SK-N-SH (cell line): Measurements from ENCODE around the gene RBM4B. TPM values are rescaled to one million over a fixed set of nuclear protein-coding genes. Genes with fewer than 3 reads are reported as not detected.

Source experiments
- CTCF ChIA-PET: fragments of 300-600, 350-600 bp; formaldehyde crosslinking; extraction: SDS; loops from one replicate; lab custom pipeline; 2021; lab: Yijun Ruan, JAX
- POLR2A ChIA-PET: fragments of 350-600 bp; sonication (Branson Sonifier 250); formaldehyde crosslinking; extraction: SDS; loops from one replicate; lab custom pipeline; 2020; ENCODE audit warnings: antibody characterized with exemption, inconsistent platforms; lab: Yijun Ruan, JAX
- DNase-seq: peaks from one replicate; pipeline ENCODE4 v3.0.0; 2012
- H2AFZ ChIP-seq: fragments of 200-600 bp; sonication (generic); 2 replicates; pipeline ENCODE4 v1.8.1; 2016; ENCODE audit warnings: antibody characterized with exemption, mild to moderate bottlenecking, low read depth
- H3F3A ChIP-seq: fragments of 200-600 bp; sonication (generic); replicated peaks from 2 replicates; pipeline ENCODE3; 2016; ENCODE audit warnings: antibody characterized with exemption, mild to moderate bottlenecking; ENCODE audit not compliant: insufficient read depth
- H3K27ac ChIP-seq, 2 experiments: fragments of 200-500 bp in 1 of 2; fragments of 200-600 bp in 1 of 2; sonication (Bioruptor generic) in 1 of 2; sonication (generic), shearing (Covaris generic) in 1 of 2; 2 replicates each; pipeline versions ENCODE4 v1.5.1 to v1.6.1; 2014 to 2016; ENCODE audit warnings: low read depth in 2 of 2, inconsistent platforms in 1 of 2, low read length in 1 of 2, mild to moderate bottlenecking in 1 of 2, mixed read lengths in 1 of 2
- H3K27me3 ChIP-seq: fragments of 200-600 bp; sonication (generic), shearing (Covaris generic); 2 replicates; pipeline ENCODE4 v1.6.1; 2016; ENCODE audit warnings: mixed run types; ENCODE audit not compliant: insufficient read depth
- H3K36me3 ChIP-seq, 2 experiments: fragments of 200-500 bp in 1 of 2; fragments of 200-600 bp in 1 of 2; sonication (Bioruptor generic) in 1 of 2; sonication (generic) in 1 of 2; replicated peaks in 1 of 2; 2 replicates each; pipeline versions ENCODE3 to v1.5.1; 2014 to 2016; ENCODE audit warnings: low read length in 1 of 2, mild to moderate bottlenecking in 1 of 2; ENCODE audit not compliant: insufficient read depth in 2 of 2, control insufficient read depth in 1 of 2
- H3K4me1 ChIP-seq, 2 experiments: fragments of 200-500 bp in 1 of 2; fragments of 200-600 bp in 1 of 2; sonication (Bioruptor generic) in 1 of 2; sonication (generic), shearing (Covaris generic) in 1 of 2; 2 replicates each; pipeline versions ENCODE4 v1.5.1 to v1.6.1; 2014 to 2016; ENCODE audit warnings: low read depth in 1 of 2, low read length in 1 of 2, mixed run types in 1 of 2; ENCODE audit not compliant: insufficient read depth in 2 of 2, control insufficient read depth in 1 of 2
- H3K4me2 ChIP-seq: fragments of 200-600 bp; sonication (generic), shearing (Covaris generic); 2 replicates; pipeline ENCODE4 v1.6.1; 2017; ENCODE audit warnings: mixed run types
- H3K4me3 ChIP-seq, 2 experiments: fragments of 200-500 bp in 1 of 2; fragments of 200-600 bp in 1 of 2; sonication (Bioruptor generic) in 1 of 2; sonication (generic), shearing (Covaris generic) in 1 of 2; 2 replicates each; pipeline versions ENCODE4 v1.5.1 to v1.8.1; 2014 to 2016; ENCODE audit warnings: low read depth in 2 of 2, inconsistent platforms in 1 of 2, low read length in 1 of 2, mild to moderate bottlenecking in 1 of 2, mixed read lengths in 1 of 2, moderate library complexity in 1 of 2
- H3K79me2 ChIP-seq: fragments of 200-600 bp; sonication (generic); 2 replicates; pipeline ENCODE4 v1.8.1; 2017; ENCODE audit warnings: mild to moderate bottlenecking; ENCODE audit not compliant: insufficient read depth
- H3K9ac ChIP-seq: fragments of 200-600 bp; sonication (generic); 2 replicates; pipeline ENCODE4 v1.6.1; 2017; ENCODE audit warnings: mixed run types
- H3K9me2 ChIP-seq: fragments of 200-600 bp; sonication (generic); 2 replicates; pipeline ENCODE4 v1.6.1; 2017; ENCODE audit warnings: mixed run types
- H3K9me3 ChIP-seq: fragments of 200-600 bp; sonication (generic); 2 replicates; pipeline ENCODE4 v1.6.1; 2017; ENCODE audit warnings: mixed run types, mild to moderate bottlenecking, moderate library complexity
- H4K20me1 ChIP-seq: fragments of 200-600 bp; sonication (generic); 2 replicates; pipeline ENCODE4 v1.6.1; 2017; ENCODE audit warnings: mild to moderate bottlenecking, mixed run types; ENCODE audit not compliant: insufficient read depth
- CHD2 ChIP-seq: fragments of 150-350 bp; IDR thresholded peaks from 2 replicates; pipeline ENCODE4 v1.6.1; 2018; ENCODE audit warnings: low read length; ENCODE audit not compliant: partially characterized antibody
- CTCF ChIP-seq: fragments of 200-600 bp; sonication (generic); IDR thresholded peaks from 2 replicates; pipeline ENCODE4 v1.6.1; 2017; ENCODE audit warnings: antibody characterized with exemption, mild to moderate bottlenecking, moderate library complexity
- ELF1 ChIP-seq: IDR thresholded peaks from 2 replicates; pipeline ENCODE4 v1.4.0; 2012
- EP300 ChIP-seq, 2 experiments: IDR thresholded peaks; 2 replicates each; pipeline versions ENCODE4 v1.4.0 to v1.6.1; 2012; ENCODE audit warnings: borderline replicate concordance in 1 of 2, low read depth in 1 of 2, low read length in 1 of 2
- EZH2phosphoT487 ChIP-seq: fragments of 200-600 bp; sonication (generic); IDR thresholded peaks from 2 replicates; pipeline ENCODE4 v1.6.1; 2017; ENCODE audit warnings: low read depth, mixed run types, mild to moderate bottlenecking, antibody characterized with exemption, moderate library complexity, borderline replicate concordance
- FOXJ3 ChIP-seq: sonication (generic); formaldehyde crosslinking; IDR thresholded peaks from 2 replicates; pipeline ENCODE4 v1.5.1; 2020; ENCODE audit warnings: mild to moderate bottlenecking, missing genetic modification reagents
- FOXM1 ChIP-seq: IDR thresholded peaks from 2 replicates; pipeline ENCODE4 v1.4.0; 2012; ENCODE audit warnings: low read depth, mild to moderate bottlenecking
- GATA2 ChIP-seq: sonication (generic); formaldehyde crosslinking; IDR thresholded peaks from 2 replicates; pipeline ENCODE4 v1.5.0; 2020; ENCODE audit warnings: mild to moderate bottlenecking, missing genetic modification reagents
- IRF3 ChIP-seq: fragments of 150-350 bp; IDR thresholded peaks from 2 replicates; pipeline ENCODE4 v1.6.1; 2016; ENCODE audit warnings: mild to moderate bottlenecking, low read depth, low read length
- JUND ChIP-seq: IDR thresholded peaks from 2 replicates; pipeline ENCODE4 v1.4.0; 2012
- MAX ChIP-seq: IDR thresholded peaks from 2 replicates; pipeline ENCODE4 v1.4.0; 2012; ENCODE audit warnings: low read depth
- MEF2A ChIP-seq: IDR thresholded peaks from 2 replicates; pipeline ENCODE4 v1.4.0; 2012; ENCODE audit warnings: low read depth, borderline replicate concordance
- MXI1 ChIP-seq: IDR thresholded peaks from 2 replicates; pipeline ENCODE4 v1.6.1; 2012; ENCODE audit warnings: mild to moderate bottlenecking, low read depth, low read length, improper control_type of control experiment
- NFIC ChIP-seq: IDR thresholded peaks from 2 replicates; pipeline ENCODE4 v1.4.0; 2012; ENCODE audit warnings: borderline replicate concordance
- NRF1 ChIP-seq: IDR thresholded peaks from 2 replicates; pipeline ENCODE4 v1.6.1; 2012; ENCODE audit warnings: low read depth, mild to moderate bottlenecking, low read length
- PBX3 ChIP-seq: IDR thresholded peaks from 2 replicates; pipeline ENCODE4; 2012
- RCOR1 ChIP-seq: fragments of 150-350 bp; IDR thresholded peaks from 2 replicates; pipeline ENCODE4 v1.6.1; 2017; ENCODE audit warnings: antibody characterized with exemption, low read length
- REST ChIP-seq: IDR thresholded peaks from 2 replicates; pipeline ENCODE4 v1.6.1; 2012; ENCODE audit warnings: mild to moderate bottlenecking, low read depth, low read length, moderate library complexity
- RFX5 ChIP-seq: IDR thresholded peaks from 2 replicates; pipeline ENCODE4 v1.6.1; 2012; ENCODE audit warnings: mild to moderate bottlenecking, improper control_type of control experiment, low read length
- RXRA ChIP-seq: IDR thresholded peaks from 2 replicates; pipeline ENCODE4 v1.4.0; 2012; ENCODE audit warnings: low read depth, mild to moderate bottlenecking, borderline replicate concordance
- SIN3A ChIP-seq: IDR thresholded peaks from 2 replicates; pipeline ENCODE4 v1.6.1; 2012; ENCODE audit warnings: low read depth, mild to moderate bottlenecking, low read length, moderate library complexity, borderline replicate concordance
- SMC3 ChIP-seq: IDR thresholded peaks from 2 replicates; pipeline ENCODE4 v1.6.1; 2012; ENCODE audit warnings: low read depth, low read length, improper control_type of control experiment
- TAF1 ChIP-seq: IDR thresholded peaks from 2 replicates; pipeline ENCODE4 v1.6.1; 2012; ENCODE audit warnings: low read depth, mild to moderate bottlenecking, low read length, moderate library complexity, borderline replicate concordance
- YY1 ChIP-seq: IDR thresholded peaks from 2 replicates; pipeline ENCODE4 v1.4.0; 2012; ENCODE audit warnings: low read depth, mild to moderate bottlenecking
- WGBS: methylation state at CpG from one replicate; pipeline ENCODE4 v1.1.6; 2017; ENCODE audit warnings: low lambda C conversion rate; 5-methylcytosine and 5-hydroxymethylcytosine counted together
- polyA plus RNA-seq, 3 experiments: library from polyadenylated mRNA; depleted of rRNA; stranded (reverse); fragments of >200 nt; gene quantifications; 2 replicates each; pipeline ENCODE4 v1.2.3, GENCODE V29; 2012

The RBM4B gene
- 31.1 and 43.3 TPM in 2 replicates for polyA plus RNA-seq (2012; rRNA removed)
- polyA plus RNA-seq (2012; cell fraction: cytosol; rRNA removed): 26.1 and 30.8 TPM in 2 replicates
- polyA plus RNA-seq (2012; cell fraction: nucleus; rRNA removed): 59.8 and 93.4 TPM in 2 replicates

- WGBS: 0% methylated on average over 16 of the region's 61 CpGs
- peak within 1 kb of the TSS; percentile 92 to 97 for H3K27ac ChIP-seq
- peak; percentile 98 for DNase-seq
- POLR2A ChIA-PET: interaction anchor here (0.6 to 2.6 kb wide), 10 partner anchors 39 to 333 kb away, joined by 3 to 21 read pairs (median 7); partner anchors contain the start of genes ACTN3, CTSF, DPP3 and RBM14
- H3K27me3 ChIP-seq: no peaks in the 10 kb centered on the region
- peaks cover 15 to 19% of the 10 kb centered on the region in 2 experiments for H3K36me3 ChIP-seq
- CTCF ChIA-PET: interaction anchor here (0.6 to 3.7 kb wide), 69 partner anchors 8 to 1541 kb away, joined by 3 to 54 read pairs (median 4); partner anchors contain the start of genes ACTN3, BBS1, CCDC87 and CCS
- peaks cover 27% of the 10 kb centered on the region for H3F3A ChIP-seq
- peak within 1 kb of the TSS; percentile 88 for H3K4me2 ChIP-seq
- peak within 1 kb of the TSS; percentile 88 for H3K9ac ChIP-seq
- H4K20me1 ChIP-seq: peaks cover 5% of the 10 kb centered on the region; the same call in 1 of the 2 replicates
- no peaks in the 10 kb centered on the region for H3K9me2 ChIP-seq
- no peaks in the 10 kb centered on the region for H3K9me3 ChIP-seq
- peaks cover 18 to 21% of the 10 kb centered on the region in 2 experiments for H3K4me1 ChIP-seq
- H3K79me2 ChIP-seq: peaks cover 44% of the 10 kb centered on the region
- H3K4me3 ChIP-seq: peak within 1 kb of the TSS; percentile 60 to 63
- peak within 1 kb of the TSS; percentile 80 for H2AFZ ChIP-seq
- TF ChIP-seq REST: 0 out of 2 replicates have a peak, but pooled peaks have one; percentile 10
- TF ChIP-seq MEF2A: no peak
- no peak for TF ChIP-seq EZH2phosphoT487
- TF ChIP-seq SMC3: no peak
- TF ChIP-seq MAX: peak; percentile 85
- no peak for TF ChIP-seq GATA2 (CRISPR knock-in tag)
- no peak for TF ChIP-seq RXRA
- no peak for TF ChIP-seq EP300 (IDR thresholded peaks at IDR 0.05; ENCODE audit: borderline replicate concordance in 1 of 2, low read depth in 1 of 2, low read length in 1 of 2)
- peak; percentile 83 for TF ChIP-seq RFX5
- TF ChIP-seq CHD2: peak; percentile 98
- TF ChIP-seq IRF3: 0 out of 2 replicates have a peak, but pooled peaks have one; percentile 4
- TF ChIP-seq SIN3A: no peak
- peak; percentile 18; the same call in 1 of the 2 replicates for TF ChIP-seq PBX3
- no peak for TF ChIP-seq CTCF
- peak; percentile 63; the same call in 1 of the 2 replicates for TF ChIP-seq TAF1
- peak; percentile 97 for TF ChIP-seq MXI1
- no peak for TF ChIP-seq NFIC
- peak; percentile 89 for TF ChIP-seq NRF1
- TF ChIP-seq RCOR1: 0 out of 2 replicates have a peak, but pooled peaks have one; percentile 10
- peak; percentile 92 for TF ChIP-seq YY1
- no peak for TF ChIP-seq FOXJ3 (CRISPR knock-in tag)
- TF ChIP-seq JUND: no peak; the same call in 1 of the 2 replicates
- TF ChIP-seq FOXM1: no peak
- TF ChIP-seq ELF1: 0 out of 2 replicates have a peak, but pooled peaks have one; percentile 11
These were observed at the start of gene RBM4B for GRCh38 chr11:66677599-66678375. RBM4B (minus strand) TSS chr11:66677887; CDS start chr11:66677079, 808 bp downstream.
